HG03558 (cell line): ENCODE results near the gene C4A.
"Not testable (repeated sequence)": the region's sequence is repeated elsewhere in the genome, so short reads cannot be mapped to it uniquely, and the experiment has no call there.

Experiments
- ATAC-seq: cut with Tn5 transposase; IDR thresholded peaks from one replicate; pipeline ENCODE4 v1.9.1; 2021; ENCODE audit warnings: moderate number of reproducible peaks; ENCODE audit not compliant: unreplicated experiment; ENCODE audit errors: extremely low read depth

The C4A gene

GRCh38 chr6:31978831-31979230, 3.0 kb upstream of the C4A start:
- no peak for ATAC-seq

GRCh38 chr6:31979238-31979898, 2.5 kb upstream of the C4A start:
- no peak for ATAC-seq

- ATAC-seq = not testable (repeated sequence)
These were observed 1.5 kb upstream of the C4A start for GRCh38 chr6:31980195-31980876.

GRCh38 chr6:31980998-31981397, 859 bp upstream of the C4A start:
- ATAC-seq = not testable (repeated sequence)

- ATAC-seq = not testable (repeated sequence)
These were observed 7.5 kb downstream of the C4A start for GRCh38 chr6:31989363-31989762.

GRCh38 chr6:31994421-31994820, 12.6 kb downstream of the C4A start:
- ATAC-seq = not testable (repeated sequence)

GRCh38 chr6:31996385-31996784, 14.5 kb downstream of the C4A start:
- not testable (repeated sequence) for ATAC-seq

GRCh38 chr6:32002546-32003268, 20.9 kb downstream of the C4A start:
- ATAC-seq = not testable (repeated sequence)

- not testable (repeated sequence) for ATAC-seq
These were observed 21.4 kb downstream of the C4A start for GRCh38 chr6:32003301-32003700.

- ATAC-seq = not testable (repeated sequence)
These were observed 22.5 kb downstream of the C4A start for GRCh38 chr6:32004393-32004792.

- not testable (repeated sequence) for ATAC-seq
These were observed 23.1 kb downstream of the C4A start for GRCh38 chr6:32004864-32005537.

- not testable (repeated sequence) for ATAC-seq
These were observed 23.7 kb downstream of the C4A start for GRCh38 chr6:32005538-32005880.

GRCh38 chr6:32005991-32006529, 24.2 kb downstream of the C4A start:
- not testable (repeated sequence) for ATAC-seq

- ATAC-seq = not testable (repeated sequence)
These were observed 25.2 kb downstream of the C4A start for GRCh38 chr6:32007086-32007485.

GRCh38 chr6:32008037-32008436, 26.2 kb downstream of the C4A start:
- not testable (repeated sequence) for ATAC-seq

GRCh38 chr6:32008616-32009015, 26.8 kb downstream of the C4A start:
- ATAC-seq = not testable (repeated sequence)

- not testable (repeated sequence) for ATAC-seq
These were observed 27.7 kb downstream of the C4A start for GRCh38 chr6:32009537-32009936.

GRCh38 chr6:32010856-32011530, 29.1 kb downstream of the C4A start:
- ATAC-seq = not testable (repeated sequence)

- ATAC-seq = not testable (repeated sequence)
These were observed 31.2 kb downstream of the C4A start for GRCh38 chr6:32012941-32013617.
